ENCODE results near the gene AK2.

DNA sequence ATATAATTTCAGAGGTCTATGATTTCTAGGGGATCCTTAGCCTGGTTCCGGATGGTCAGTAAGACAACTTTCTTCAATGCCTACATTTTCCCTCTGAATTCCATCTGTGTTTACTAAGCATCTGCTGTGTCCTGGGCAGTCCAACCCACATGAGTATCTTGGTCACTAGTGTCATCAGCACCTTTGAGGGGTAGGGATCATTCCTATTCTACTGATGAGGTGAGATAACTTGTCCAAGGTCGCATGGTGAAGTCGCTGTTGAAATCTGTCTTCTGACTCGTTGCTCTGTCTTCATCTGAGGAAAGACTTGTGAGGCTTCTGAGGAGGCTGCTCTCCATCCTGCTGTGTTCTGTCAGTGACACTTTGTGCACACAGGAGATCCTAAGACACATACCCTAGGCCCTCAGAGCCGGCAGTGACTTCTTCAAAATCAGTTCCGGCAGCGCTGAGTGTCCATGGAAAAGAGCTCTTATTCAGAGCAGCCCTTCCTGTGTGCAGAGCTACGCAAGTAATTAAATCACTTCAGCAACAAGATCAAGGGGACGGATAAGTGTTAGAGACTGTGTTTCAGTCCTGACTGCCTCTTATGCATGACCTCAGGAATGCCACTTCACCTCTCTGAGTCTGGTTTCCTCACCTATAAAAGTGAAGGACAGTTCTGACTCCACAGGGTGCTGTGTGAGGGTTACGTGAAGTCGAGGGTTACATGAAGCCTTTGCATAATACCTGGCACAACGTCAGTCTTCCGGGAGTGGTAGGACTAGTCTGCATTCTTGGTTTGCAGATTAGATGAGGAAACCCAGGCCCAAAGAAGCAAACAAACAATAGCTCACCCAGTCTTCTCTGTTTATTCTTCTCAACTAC lies 28.4 kb downstream of the AK2 start:
- TF ChIP-seq POLR2AphosphoS5 (IDR thresholded peaks at IDR 0.05; ENCODE audit: low read depth, low read length) (no peak), POLR2A (IDR thresholded peaks at IDR 0.05; ENCODE audit: low read depth, low read length) (no peak)
